Right atrium auricular region (tissue), 2 donors: Measurements from ENCODE around the gene CCDC138. TPM values are rescaled to one million over a fixed set of nuclear protein-coding genes. Genes with fewer than 3 reads are reported as not detected.

Experiments used
- DNase-seq: peaks from one replicate; pipeline ENCODE4 v3.0.0-alpha.2; 2019; ENCODE audit warnings: low spot score
- H3K27ac ChIP-seq, 2 donors: fragments of 200-600 bp; sonication (generic); 1 replicate in 1 of 2; 2 replicates in 1 of 2; pipeline ENCODE4 v1.5.1; 2016 to 2019
- H3K27me3 ChIP-seq, 2 donors: fragments of 200-600 bp; sonication (generic); one replicate each; pipeline versions ENCODE4 v1.5.1 to v1.6.0; 2017 to 2019
- H3K36me3 ChIP-seq: fragments of 200-600 bp; sonication (generic); one replicate; pipeline ENCODE4 v1.5.1; 2016
- H3K4me1 ChIP-seq, 2 donors: fragments of 200-600 bp; sonication (generic); one replicate each; pipeline versions ENCODE4 v1.5.1 to v1.6.0; 2017 to 2019
- H3K4me3 ChIP-seq, 2 donors: fragments of 200-600 bp; sonication (generic); 1 replicate in 1 of 2; 2 replicates in 1 of 2; pipeline ENCODE4 v1.5.1; 2017 to 2019; ENCODE audit warnings: mild to moderate bottlenecking in 1 of 2, moderate library complexity in 1 of 2
- H3K9me3 ChIP-seq, 2 donors: fragments of 200-600 bp; sonication (generic); one replicate each; pipeline ENCODE4 v1.5.1; 2019
- CTCF ChIP-seq, 2 donors: fragments of 200-600 bp; sonication (generic); IDR thresholded peaks; one replicate each; pipeline ENCODE4 v1.5.1; 2019; ENCODE audit warnings: antibody characterized with exemption in 2 of 2
- total RNA-seq, 2 donors: library from RNA; depleted of rRNA; stranded (reverse); fragments of >200 nt; gene quantifications; one replicate each; pipeline ENCODE4 v1.1.0, GENCODE V29; 2016

The CCDC138 gene
- total RNA-seq, 2 donors from 2014 or later = 1.0 to 1.5 TPM

GRCh38 chr2:108806371-108807113 is 20.0 kb downstream of the CCDC138 start:
- Histone ChIP-seq H3K36me3 (peaks cover 9% of the 10 kb centered on the region), H3K9me3 (peaks cover 0 to 12% of the 10 kb centered on the region in 2 donors), H3K27me3 (no peaks in the 10 kb centered on the region), H3K4me1 (no peaks in the 10 kb centered on the region), H3K27ac (no peak overlapping the region), H3K4me3 (no peak overlapping the region)
- no peak for TF ChIP-seq CTCF (IDR thresholded peaks at IDR 0.05)
- DNase-seq = no peak

GRCh38 chr2:108809936-108810335 is 23.4 kb downstream of the CCDC138 start:
- H3K36me3 ChIP-seq = peaks cover 9% of the 10 kb centered on the region
- no peaks in the 10 kb centered on the region for H3K27me3 ChIP-seq
- no peaks in the 10 kb centered on the region for H3K4me1 ChIP-seq
- no peak overlapping the region for H3K27ac ChIP-seq
- no peak for TF ChIP-seq CTCF (IDR thresholded peaks at IDR 0.05)
- DNase-seq = no peak
- no peak overlapping the region for H3K4me3 ChIP-seq
- H3K9me3 ChIP-seq = peaks cover 0 to 12% of the 10 kb centered on the region in 2 donors

- Histone ChIP-seq H3K36me3 (no peaks in the 10 kb centered on the region), H3K27me3 (no peaks in the 10 kb centered on the region), H3K4me1 (no peaks in the 10 kb centered on the region), H3K27ac (no peak overlapping the region), H3K4me3 (no peak overlapping the region), H3K9me3 (peaks cover 0 to 12% of the 10 kb centered on the region in 2 donors)
- no peak for TF ChIP-seq CTCF (IDR thresholded peaks at IDR 0.05)
- DNase-seq = no peak
Measured at GRCh38 chr2:108810993-108811957, 24.7 kb downstream of the CCDC138 start.

GRCh38 chr2:108813732-108814131 is 27.2 kb downstream of the CCDC138 start:
- no peak for DNase-seq
- no peak overlapping the region for H3K4me3 ChIP-seq
- H3K4me1 ChIP-seq = no peaks in the 10 kb centered on the region
- H3K27me3 ChIP-seq = no peaks in the 10 kb centered on the region
- H3K36me3 ChIP-seq = no peaks in the 10 kb centered on the region
- TF ChIP-seq CTCF (IDR thresholded peaks at IDR 0.05) = no peak
- H3K27ac ChIP-seq = no peak overlapping the region
- peaks cover 0 to 12% of the 10 kb centered on the region in 2 donors for H3K9me3 ChIP-seq

- Histone ChIP-seq H3K27me3 (no peaks in the 10 kb centered on the region), H3K4me1 (peaks cover 0 to 5% of the 10 kb centered on the region in 2 donors), H3K9me3 (peaks cover 0 to 6% of the 10 kb centered on the region in 2 donors), H3K36me3 (no peaks in the 10 kb centered on the region), H3K27ac (no peak overlapping the region), H3K4me3 (no peak overlapping the region)
- TF ChIP-seq CTCF (IDR thresholded peaks at IDR 0.05) = no peak
- no peak for DNase-seq
Measured at GRCh38 chr2:108820482-108820881, 33.9 kb downstream of the CCDC138 start.
